ENCODE data around the gene SPNS3. TPM values are rescaled to one million over a fixed set of nuclear protein-coding genes. Genes with fewer than 3 reads are reported as not detected.

Gene SPNS3
- total and polyA plus RNA-seq, 2 of the 4 experiments (the other 2 are of a cell fraction): 0.18 TPM; not detected in 1

DNA sequence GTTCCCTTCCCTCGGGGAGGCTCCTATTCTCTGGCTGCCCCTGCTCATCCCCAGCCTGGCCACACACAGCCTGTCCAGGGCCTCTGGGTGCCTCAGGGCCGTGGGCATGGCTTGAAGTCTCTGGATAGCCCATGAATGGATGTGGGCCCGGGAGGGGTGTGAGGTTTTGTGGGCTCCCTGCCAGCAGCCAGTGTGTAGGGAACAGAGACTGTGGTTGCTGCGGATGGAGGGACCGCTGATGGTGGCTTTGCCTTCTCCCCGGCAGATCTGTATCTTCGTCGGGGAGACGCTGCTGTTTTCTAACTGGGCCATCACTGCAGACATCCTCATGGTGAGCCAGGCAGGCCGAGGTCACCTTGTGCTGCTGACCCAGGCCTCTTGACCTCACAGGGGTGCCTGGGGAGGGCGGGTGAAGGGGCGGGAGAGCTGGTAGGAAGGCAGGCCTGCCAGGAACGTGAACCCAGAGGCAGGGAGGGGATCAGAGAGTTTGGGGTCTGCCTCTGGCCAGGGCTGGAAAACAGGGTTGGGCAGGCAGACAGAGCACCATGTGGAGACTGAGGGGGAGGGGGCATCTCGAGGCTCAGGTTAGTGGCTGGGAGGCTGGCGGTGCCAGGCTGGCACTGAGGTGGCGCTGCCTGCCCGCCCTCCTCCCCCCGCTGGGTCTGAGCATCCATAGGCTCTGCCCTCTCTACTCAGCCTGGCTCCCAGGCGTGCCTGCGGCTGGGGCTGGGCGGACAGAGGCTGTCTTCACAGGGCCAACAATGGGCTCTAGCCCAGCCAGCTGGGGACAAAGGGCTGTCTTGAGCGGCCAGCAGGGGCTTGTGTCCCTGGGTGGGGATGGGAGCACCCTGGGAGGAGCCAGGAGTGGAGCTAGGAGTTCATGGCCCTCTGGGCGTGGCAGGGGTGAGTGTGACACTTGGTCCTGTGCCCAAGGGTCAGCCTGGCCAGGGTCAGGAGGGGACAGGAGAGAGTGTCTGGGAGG lies 100.1 kb downstream of the SPNS3 start:
- Histone ChIP-seq H2AFZ (replicated peaks; ENCODE audit: low read length, poor library complexity) (no peak overlapping the region), H3K27me3 (ENCODE audit: control insufficient read depth, insufficient read depth, low read length) (peaks cover 8% of the 10 kb centered on the region), H2AK5ac (ENCODE audit: low read depth, low read length) (no peak overlapping the region), H2BK20ac (ENCODE audit: low read depth, low read length) (no peak overlapping the region), H3K36me3 (ENCODE audit: control insufficient read depth, insufficient read depth, low read length) (peaks cover 11% of the 10 kb centered on the region; the same call in 1 of the 2 replicates), H3K4me3 (ENCODE audit: insufficient read depth, low read depth, low read length) (no peak overlapping the region), H3K27ac (ENCODE audit: insufficient read depth, low read length) (no peak overlapping the region), H2BK5ac (ENCODE audit: low read depth, low read length, poor library complexity, severe bottlenecking) (no peak overlapping the region), H3K23ac (ENCODE audit: low read depth, low read length) (no peak overlapping the region), H2BK120ac (ENCODE audit: low read depth, low read length) (no peak overlapping the region), H3K14ac (replicated peaks; ENCODE audit: low read depth, low read length) (no peak overlapping the region), H3K9me1 (ENCODE audit: insufficient read depth, low read length) (no peaks in the 10 kb centered on the region), H3K56ac (ENCODE audit: extremely low read depth, insufficient read depth, low read length) (no peak overlapping the region), H4K91ac (ENCODE audit: insufficient read depth, low read depth, low read length) (no peak overlapping the region), H4K5ac (ENCODE audit: low read depth, low read length) (no peak overlapping the region), H3K4me1 (ENCODE audit: control insufficient read depth, insufficient read depth, low read length) (peaks cover 3% of the 10 kb centered on the region; the same call in 1 of the 2 replicates), H4K20me1 (ENCODE audit: insufficient read depth, low read length) (peaks cover 9% of the 10 kb centered on the region), H4K8ac (ENCODE audit: low read depth in 2 of 2, low read length in 2 of 2) (no peak overlapping the region), H3K18ac (ENCODE audit: low read depth, low read length) (no peak overlapping the region), H3K79me1 (ENCODE audit: low read depth in 1 of 2, low read length in 2 of 2) (no peaks in the 10 kb centered on the region), H3K4me2 (ENCODE audit: low read depth, low read length) (no peak overlapping the region), H3K9me3 (ENCODE audit: control insufficient read depth, insufficient read depth, low read length) (no peaks in the 10 kb centered on the region), H3K9ac (ENCODE audit: low read depth, low read length) (no peak overlapping the region), H2AK9ac (replicated peaks; ENCODE audit: low read depth, low read length, poor library complexity) (no peak overlapping the region), H3K4ac (ENCODE audit: low read depth, low read length) (no peak overlapping the region), H2BK15ac (ENCODE audit: low read depth, low read length) (no peak overlapping the region)
- dilution Hi-C loops (cut with HindIII; ENCODE audit: low sequenced_read_pairs, unreplicated experiment): no loop called here
- in situ Hi-C loops (cut with MboI; ENCODE audit: low sequenced_read_pairs): no loop called here
- 66% methylated on average over 8 of the region's 23 CpGs; no CpG with 5 or more reads in 1 of the 2 experiments for WGBS, 2 experiments (ENCODE audit: extremely low coverage in 2 of 2, insufficient read length in 1 of 2)
- intact Hi-C loops (cut with micrococcal nuclease): no loop called here
- ChIA-PET CTCF (no interaction called here), POLR2A (ENCODE audit: unreplicated experiment) (no interaction called here)
- no peak for DNase-seq
- no peak for ATAC-seq (ENCODE audit: low read depth)
- no TSS peak for BruUV-seq (replicated peaks)
- TF ChIP-seq CTCF (conservative IDR thresholded peaks at IDR 0.05; ENCODE audit: low read depth, low read length) (no peak), MXI1 (IDR thresholded peaks at IDR 0.05; ENCODE audit: borderline replicate concordance, low read depth, low read length) (no peak), POLR2A (IDR thresholded peaks at IDR 0.05; ENCODE audit: low read depth, low read length) (no peak), RCOR1 (IDR thresholded peaks at IDR 0.05; ENCODE audit: insufficient replicate concordance, low read length) (no peak), RAD21 (IDR thresholded peaks at IDR 0.05; ENCODE audit: low read length) (no peak), SMC3 (IDR thresholded peaks at IDR 0.05; ENCODE audit: low read depth, low read length) (no peak), CHD1 (IDR thresholded peaks at IDR 0.05; ENCODE audit: low read depth, low read length) (no peak), MAZ (IDR thresholded peaks at IDR 0.05; ENCODE audit: borderline replicate concordance, low read depth, low read length) (no peak), MAFK (IDR thresholded peaks at IDR 0.05; ENCODE audit: low read depth, low read length) (no peak), RFX5 (IDR thresholded peaks at IDR 0.05; ENCODE audit: low read depth, low read length) (no peak), CEBPB (IDR thresholded peaks at IDR 0.05; ENCODE audit: low read depth, low read length) (no peak), NFE2L2 (IDR thresholded peaks at IDR 0.05; ENCODE audit: low read depth, low read length) (no peak)
- TF ChIP-seq, protein P1, sequence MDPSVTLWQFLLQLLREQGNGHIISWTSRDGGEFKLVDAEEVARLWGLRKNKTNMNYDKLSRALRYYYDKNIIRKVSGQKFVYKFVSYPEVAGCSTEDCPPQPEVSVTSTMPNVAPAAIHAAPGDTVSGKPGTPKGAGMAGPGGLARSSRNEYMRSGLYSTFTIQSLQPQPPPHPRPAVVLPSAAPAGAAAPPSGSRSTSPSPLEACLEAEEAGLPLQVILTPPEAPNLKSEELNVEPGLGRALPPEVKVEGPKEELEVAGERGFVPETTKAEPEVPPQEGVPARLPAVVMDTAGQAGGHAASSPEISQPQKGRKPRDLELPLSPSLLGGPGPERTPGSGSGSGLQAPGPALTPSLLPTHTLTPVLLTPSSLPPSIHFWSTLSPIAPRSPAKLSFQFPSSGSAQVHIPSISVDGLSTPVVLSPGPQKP (IDR thresholded peaks at IDR 0.05; ENCODE audit: borderline replicate concordance, low read depth, low read length): no peak
- TF ChIP-seq, protein P2, sequence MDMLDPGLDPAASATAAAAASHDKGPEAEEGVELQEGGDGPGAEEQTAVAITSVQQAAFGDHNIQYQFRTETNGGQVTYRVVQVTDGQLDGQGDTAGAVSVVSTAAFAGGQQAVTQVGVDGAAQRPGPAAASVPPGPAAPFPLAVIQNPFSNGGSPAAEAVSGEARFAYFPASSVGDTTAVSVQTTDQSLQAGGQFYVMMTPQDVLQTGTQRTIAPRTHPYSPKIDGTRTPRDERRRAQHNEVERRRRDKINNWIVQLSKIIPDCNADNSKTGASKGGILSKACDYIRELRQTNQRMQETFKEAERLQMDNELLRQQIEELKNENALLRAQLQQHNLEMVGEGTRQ (IDR thresholded peaks at IDR 0.05; ENCODE audit: low read depth, low read length): no peak

Data from IMR-90 (cell line).